GM12878 (cell line): ENCODE results near the gene SCN3B. TPM values are rescaled to one million over a fixed set of nuclear protein-coding genes. Genes with fewer than 3 reads are reported as not detected.

Source experiments
- ATAC-seq: fragments of 200-7000 bp; cut with Tn5 transposase; 3 replicates; pipeline ENCODE4 v1.9.1; 2020; ENCODE audit warnings: mild to moderate bottlenecking, moderate library complexity
- BruUV-seq: library from RNA; stranded (reverse); fragments of 400-500 nt; replicated peaks from 2 replicates; lab custom pipeline; 2021; lab: Mats Ljungman, UMichigan
- CTCF ChIA-PET: fragments of 300-600 bp; sonication (Branson Sonifier 250); formaldehyde crosslinking; extraction: SDS; loops from one replicate; lab custom pipeline; 2021; ENCODE audit warnings: inconsistent platforms; lab: Yijun Ruan, JAX
- POLR2A ChIA-PET: fragments of 350-600 bp; formaldehyde crosslinking; extraction: SDS; loops from one replicate; lab custom pipeline; 2021; ENCODE audit warnings: inconsistent platforms; lab: Charles Lee
- RAD21 ChIA-PET: fragments of 300-600 bp; sonication (Branson Sonifier 250); formaldehyde crosslinking; loops from one replicate; lab custom pipeline; 2023; ENCODE audit warnings: antibody characterized with exemption; ENCODE audit not compliant: unreplicated experiment; lab: Charles Lee
- SMC1A ChIA-PET: fragments of 300-600 bp; sonication (Branson Sonifier 250); formaldehyde crosslinking; loops from one replicate; lab custom pipeline; 2023; ENCODE audit not compliant: unreplicated experiment, uncharacterized antibody; lab: Charles Lee
- DNase-seq: peaks from one replicate; pipeline ENCODE4 v3.0.0-alpha.2; 2011; ENCODE audit warnings: low read depth, low spot score
- FAIRE-seq: peaks from 3 replicates; lab custom pipeline; 2011; peaks lifted over from hg19 to GRCh38; lab: Jason Lieb, UNC
- H2AFZ ChIP-seq: 2 replicates; pipeline ENCODE4 v1.6.0; 2011; ENCODE audit warnings: low read depth, low read length, control low read depth; ENCODE audit not compliant: control insufficient read depth
- H3K27ac ChIP-seq: 2 replicates; pipeline ENCODE4 v1.5.1; 2011; ENCODE audit warnings: control low read depth; ENCODE audit not compliant: control insufficient read depth, insufficient read depth
- H3K27me3 ChIP-seq, 2 experiments: replicated peaks in 1 of 2; 2 replicates each; pipeline versions ENCODE4 v1.6.0 to v1.6.1; 2011; ENCODE audit warnings: low read length in 1 of 2; ENCODE audit not compliant: control insufficient read depth in 2 of 2, insufficient read depth in 2 of 2
- H3K36me3 ChIP-seq, 2 experiments: 2 replicates each; pipeline ENCODE4 v1.5.1; 2011; ENCODE audit warnings: low read length in 1 of 2; ENCODE audit not compliant: control insufficient read depth in 2 of 2, insufficient read depth in 2 of 2
- H3K4me1 ChIP-seq: 2 replicates; pipeline ENCODE4 v1.6.1; 2011; ENCODE audit warnings: mild to moderate bottlenecking, low read length, moderate library complexity, mixed read lengths; ENCODE audit not compliant: control insufficient read depth, insufficient read depth
- H3K4me2 ChIP-seq: 2 replicates; pipeline ENCODE4 v1.6.0; 2011; ENCODE audit warnings: control low read depth; ENCODE audit not compliant: control insufficient read depth, insufficient read depth
- H3K4me3 ChIP-seq: fragments of 200-600 bp; sonication (generic); 2 replicates; pipeline ENCODE4 v1.5.1; 2016
- H3K79me2 ChIP-seq: 2 replicates; pipeline ENCODE4 v1.6.0; 2011; ENCODE audit warnings: low read length; ENCODE audit not compliant: control insufficient read depth, insufficient read depth
- H3K9ac ChIP-seq: 2 replicates; pipeline ENCODE4 v1.8.0; 2011; ENCODE audit warnings: low read length, control low read depth, mixed read lengths; ENCODE audit not compliant: control insufficient read depth, insufficient read depth
- H3K9me3 ChIP-seq: replicated peaks from 3 replicates; pipeline ENCODE4 v1.5.1; 2011; ENCODE audit warnings: mild to moderate bottlenecking, low read length; ENCODE audit not compliant: control insufficient read depth, insufficient read depth
- H4K20me1 ChIP-seq: 2 replicates; pipeline ENCODE4 v1.6.0; 2011; ENCODE audit not compliant: control insufficient read depth, insufficient read depth
- BCL11A ChIP-seq: IDR thresholded peaks from 2 replicates; pipeline ENCODE4 v1.6.1; 2011; ENCODE audit warnings: low read depth, low read length
- CREM ChIP-seq: IDR thresholded peaks from 2 replicates; pipeline ENCODE4 v1.6.1; 2014; ENCODE audit warnings: antibody characterized with exemption, low read depth
- EZH2 ChIP-seq: IDR thresholded peaks from 2 replicates; pipeline ENCODE4 v1.6.1; 2012; ENCODE audit warnings: low read depth, mild to moderate bottlenecking, control low read depth, inconsistent platforms, low read length, borderline replicate concordance; ENCODE audit not compliant: control insufficient read depth
- GABPA ChIP-seq: IDR thresholded peaks from 2 replicates; pipeline ENCODE4 v1.6.1; 2014; ENCODE audit warnings: antibody characterized with exemption, low read depth, mild to moderate bottlenecking, inconsistent platforms
- HDAC6 ChIP-seq: fragments of 200-600 bp; sonication (generic); IDR thresholded peaks from one replicate; pipeline ENCODE4 v1.8.0; 2017; ENCODE audit warnings: antibody characterized with exemption; ENCODE audit not compliant: unreplicated experiment
- HSF1 ChIP-seq: fragments of 150-350 bp; IDR thresholded peaks from 2 replicates; pipeline ENCODE4 v1.6.1; 2014; ENCODE audit warnings: mild to moderate bottlenecking, low read depth, low read length
- MEF2B ChIP-seq: fragments of 450-650 bp; IDR thresholded peaks from 2 replicates; pipeline ENCODE4 v1.6.1; 2018; ENCODE audit warnings: mild to moderate bottlenecking, moderate library complexity; ENCODE audit not compliant: partially characterized antibody, poor library complexity, severe bottlenecking
- RAD51 ChIP-seq: fragments of 450-650 bp; IDR thresholded peaks from 2 replicates; pipeline ENCODE4 v1.6.1; 2016; ENCODE audit warnings: moderate library complexity, mild to moderate bottlenecking, inconsistent platforms
- SP1 ChIP-seq: IDR thresholded peaks from one replicate; pipeline ENCODE4 v1.6.1; 2011; ENCODE audit warnings: low read depth, low read length
- ZBTB40 ChIP-seq: fragments of 450-650 bp; IDR thresholded peaks from 2 replicates; pipeline ENCODE4 v1.6.1; 2016; ENCODE audit warnings: mild to moderate bottlenecking, moderate library complexity, borderline replicate concordance
- WGBS: methylation state at CpG from one replicate; pipeline ENCODE4 v1.1.6; 2016; ENCODE audit warnings: low lambda C conversion rate; ENCODE audit not compliant: insufficient replicate concordance, insufficient coverage; ENCODE audit errors: missing lambda C conversion rate; 5-methylcytosine and 5-hydroxymethylcytosine counted together
- in situ Hi-C: fragments of 300-500 bp; cut with MboI; formaldehyde crosslinking; loops from 9 replicates; pipeline ENCODE4 v1.14.3; 2018; ENCODE audit warnings: mixed read lengths
- intact Hi-C: fragments of 100-400 bp; cut with micrococcal nuclease; formaldehyde crosslinking; loops from one replicate; pipeline ENCODE4 v1.14.2; 2022; ENCODE audit not compliant: unreplicated experiment
- polyA plus RNA-seq, 11 experiments: library from polyadenylated mRNA; depleted of rRNA in 4 of 11; unstranded in 6 of 11; stranded (reverse) in 5 of 11; fragments of >200 nt; fragmentation: Nextera tagmentation in 4 of 11; fragmentation: Illumina TruSeq in 1 of 11; extraction: Ambion mirVana in 4 of 11; extraction: Trizol in 1 of 11; gene quantifications; 1 replicate in 1 of 11; 2 replicates in 10 of 11; pipeline versions ENCODE4 v1.2.1 to v1.2.3, GENCODE V29; 2011 to 2016; ENCODE audit warnings: inconsistent platforms in 2 of 11, missing spikeins in 2 of 11, low read depth in 1 of 11
- total RNA-seq, 4 experiments: library from RNA; depleted of rRNA in 3 of 4; stranded (reverse); fragments of >200 nt in 3 of 4; fragmentation: Illumina TruSeq in 1 of 4; extraction: Trizol in 1 of 4; gene quantifications; 2 replicates each; pipeline versions ENCODE4 v1.2.1 to v1.2.3, GENCODE V29; 2013 to 2021
- TF ChIP-seq, protein P1 (sequence below): fragments of 450-650 bp; IDR thresholded peaks from 2 replicates; pipeline ENCODE4 v1.6.1; 2016; ENCODE audit warnings: mild to moderate bottlenecking

The SCN3B gene
- total and polyA plus RNA-seq, 10 of the 15 experiments (the other 5 are each of a cell fraction or from before 2014, with no cell fraction given), result 0.01 to 0.12 (median 0.09) TPM; not detected in 7

DNA sequence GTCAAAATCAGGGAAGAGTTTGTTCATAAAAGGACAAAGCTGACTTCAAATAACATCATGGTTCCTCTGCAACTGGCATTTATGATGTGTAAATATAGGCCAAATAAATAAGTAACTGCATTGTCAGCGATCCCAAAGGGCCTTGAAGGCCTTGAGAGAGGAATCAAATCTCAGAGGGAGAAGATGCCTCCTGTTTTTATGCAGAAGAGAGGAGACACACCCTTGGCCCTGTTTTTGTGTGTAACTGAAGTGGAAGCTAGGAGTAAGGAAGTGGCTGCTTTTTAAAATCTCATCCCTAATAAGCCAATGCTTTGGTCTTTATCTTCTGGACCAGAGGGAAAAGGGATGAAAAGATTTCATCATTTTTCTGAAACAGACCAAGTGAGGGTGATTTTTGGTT is 15.7 kb upstream of the SCN3B start:
- in situ Hi-C loops, result no loop called here
- 5% methylated on average over 1 of the region's 1 CpG for WGBS
- H4K20me1 ChIP-seq, result no peaks in the 10 kb centered on the region
- H3K27me3 ChIP-seq, result peaks cover 0 to 3% of the 10 kb centered on the region in 2 experiments; a peak in 1 of 4 replicates
- no peak overlapping the region for H3K4me2 ChIP-seq
- BruUV-seq, result no TSS peak
- POLR2A ChIA-PET, result no interaction called here
- no peak for DNase-seq
- no peak overlapping the region for H3K9ac ChIP-seq
- H3K9me3 ChIP-seq, result no peaks in the 10 kb centered on the region; the same call in 1 of the 3 replicates
- intact Hi-C loops, result no loop called here
- H3K4me1 ChIP-seq, result no peaks in the 10 kb centered on the region
- H3K4me3 ChIP-seq, result no peak overlapping the region
- no peak for TF ChIP-seq BCL11A
- FAIRE-seq, result no peak
- no peak overlapping the region for H3K27ac ChIP-seq
- RAD21 ChIA-PET, result no interaction called here
- no peak overlapping the region for H2AFZ ChIP-seq
- SMC1A ChIA-PET, result no interaction called here
- no peaks in the 10 kb centered on the region for H3K79me2 ChIP-seq
- CTCF ChIA-PET, result interaction anchor here (0.9 kb wide), 1 partner anchor 15 kb away, joined by 3 read pairs; no protein-coding TSS in a partner anchor
- no peaks in the 10 kb centered on the region for H3K36me3 ChIP-seq
- ATAC-seq, result no peak

- 88% methylated on average over 1 of the region's 1 CpG for WGBS
- Histone ChIP-seq H3K27me3 (no peaks in the 10 kb centered on the region; a peak in 1 of 4 replicates), H3K4me1 (peaks cover 2% of the 10 kb centered on the region; the same call in 1 of the 2 replicates), H3K9ac (no peak overlapping the region), H3K36me3 (no peaks in the 10 kb centered on the region), H3K4me2 (no peak overlapping the region), H4K20me1 (no peaks in the 10 kb centered on the region), H2AFZ (no peak overlapping the region), H3K27ac (no peak overlapping the region), H3K4me3 (no peak overlapping the region), H3K79me2 (no peaks in the 10 kb centered on the region), H3K9me3 (peaks cover 1% of the 10 kb centered on the region; the same call in 2 of the 3 replicates)
- FAIRE-seq (no peak), DNase-seq (no peak), ATAC-seq (no peak)
- RAD21 ChIA-PET, result no interaction called here
- BruUV-seq, result no TSS peak
- intact Hi-C loops, result no loop called here
- CTCF ChIA-PET, result no interaction called here
- SMC1A ChIA-PET, result no interaction called here
- in situ Hi-C loops, result no loop called here
- POLR2A ChIA-PET, result no interaction called here
- no peak for TF ChIP-seq MEF2B
- no peak for TF ChIP-seq CREM
- TF ChIP-seq SP1, result no peak
- no peak for TF ChIP-seq ZBTB40
- TF ChIP-seq GABPA, result no peak
- TF ChIP-seq RAD51, result no peak
- TF ChIP-seq HSF1, result no peak
- no peak for TF ChIP-seq EZH2
- TF ChIP-seq, protein P1, sequence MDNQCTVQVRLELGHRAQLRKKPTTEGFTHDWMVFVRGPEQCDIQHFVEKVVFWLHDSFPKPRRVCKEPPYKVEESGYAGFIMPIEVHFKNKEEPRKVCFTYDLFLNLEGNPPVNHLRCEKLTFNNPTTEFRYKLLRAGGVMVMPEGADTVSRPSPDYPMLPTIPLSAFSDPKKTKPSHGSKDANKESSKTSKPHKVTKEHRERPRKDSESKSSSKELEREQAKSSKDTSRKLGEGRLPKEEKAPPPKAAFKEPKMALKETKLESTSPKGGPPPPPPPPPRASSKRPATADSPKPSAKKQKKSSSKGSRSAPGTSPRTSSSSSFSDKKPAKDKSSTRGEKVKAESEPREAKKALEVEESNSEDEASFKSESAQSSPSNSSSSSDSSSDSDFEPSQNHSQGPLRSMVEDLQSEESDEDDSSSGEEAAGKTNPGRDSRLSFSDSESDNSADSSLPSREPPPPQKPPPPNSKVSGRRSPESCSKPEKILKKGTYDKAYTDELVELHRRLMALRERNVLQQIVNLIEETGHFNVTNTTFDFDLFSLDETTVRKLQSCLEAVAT, result no peak
- no peak for TF ChIP-seq HDAC6
Observed at GRCh38 chr11:123665306-123665705, 10.9 kb upstream of the SCN3B start.
